Measurements from ENCODE around the gene RPS8.

DNA sequence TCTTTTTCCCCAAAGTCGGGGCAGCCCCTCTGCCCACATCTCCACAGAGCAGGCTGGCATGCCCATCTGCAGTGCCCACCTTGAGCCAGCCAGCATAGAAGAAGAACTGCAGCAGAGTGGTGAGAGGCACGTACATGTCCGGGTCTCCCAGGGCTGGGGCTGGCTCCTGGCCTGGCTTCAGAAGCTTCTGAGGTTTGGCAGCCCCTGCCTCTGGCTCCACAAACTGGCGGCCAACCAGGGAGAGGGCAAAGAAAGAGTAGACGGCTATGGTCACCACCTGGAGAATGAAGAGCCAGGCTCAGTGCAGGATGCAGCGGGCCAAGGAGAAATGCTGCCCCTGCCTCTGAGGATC, 9.7 kb downstream of the RPS8 start:
- TF ChIP-seq, protein P1, sequence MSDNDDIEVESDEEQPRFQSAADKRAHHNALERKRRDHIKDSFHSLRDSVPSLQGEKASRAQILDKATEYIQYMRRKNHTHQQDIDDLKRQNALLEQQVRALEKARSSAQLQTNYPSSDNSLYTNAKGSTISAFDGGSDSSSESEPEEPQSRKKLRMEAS (IDR thresholded peaks at IDR 0.05) = no peak
- TF ChIP-seq, protein P2, sequence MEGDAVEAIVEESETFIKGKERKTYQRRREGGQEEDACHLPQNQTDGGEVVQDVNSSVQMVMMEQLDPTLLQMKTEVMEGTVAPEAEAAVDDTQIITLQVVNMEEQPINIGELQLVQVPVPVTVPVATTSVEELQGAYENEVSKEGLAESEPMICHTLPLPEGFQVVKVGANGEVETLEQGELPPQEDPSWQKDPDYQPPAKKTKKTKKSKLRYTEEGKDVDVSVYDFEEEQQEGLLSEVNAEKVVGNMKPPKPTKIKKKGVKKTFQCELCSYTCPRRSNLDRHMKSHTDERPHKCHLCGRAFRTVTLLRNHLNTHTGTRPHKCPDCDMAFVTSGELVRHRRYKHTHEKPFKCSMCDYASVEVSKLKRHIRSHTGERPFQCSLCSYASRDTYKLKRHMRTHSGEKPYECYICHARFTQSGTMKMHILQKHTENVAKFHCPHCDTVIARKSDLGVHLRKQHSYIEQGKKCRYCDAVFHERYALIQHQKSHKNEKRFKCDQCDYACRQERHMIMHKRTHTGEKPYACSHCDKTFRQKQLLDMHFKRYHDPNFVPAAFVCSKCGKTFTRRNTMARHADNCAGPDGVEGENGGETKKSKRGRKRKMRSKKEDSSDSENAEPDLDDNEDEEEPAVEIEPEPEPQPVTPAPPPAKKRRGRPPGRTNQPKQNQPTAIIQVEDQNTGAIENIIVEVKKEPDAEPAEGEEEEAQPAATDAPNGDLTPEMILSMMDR (IDR thresholded peaks at IDR 0.05; ENCODE audit: low read depth, low read length, missing input control) = no peak
- TF ChIP-seq YY1 (IDR thresholded peaks at IDR 0.05) = no peak
- TF ChIP-seq GABPA (IDR thresholded peaks at IDR 0.05 in 1 of 2, conservative IDR thresholded peaks at IDR 0.05 in 1 of 2) = no peak
- TF ChIP-seq, protein P3, sequence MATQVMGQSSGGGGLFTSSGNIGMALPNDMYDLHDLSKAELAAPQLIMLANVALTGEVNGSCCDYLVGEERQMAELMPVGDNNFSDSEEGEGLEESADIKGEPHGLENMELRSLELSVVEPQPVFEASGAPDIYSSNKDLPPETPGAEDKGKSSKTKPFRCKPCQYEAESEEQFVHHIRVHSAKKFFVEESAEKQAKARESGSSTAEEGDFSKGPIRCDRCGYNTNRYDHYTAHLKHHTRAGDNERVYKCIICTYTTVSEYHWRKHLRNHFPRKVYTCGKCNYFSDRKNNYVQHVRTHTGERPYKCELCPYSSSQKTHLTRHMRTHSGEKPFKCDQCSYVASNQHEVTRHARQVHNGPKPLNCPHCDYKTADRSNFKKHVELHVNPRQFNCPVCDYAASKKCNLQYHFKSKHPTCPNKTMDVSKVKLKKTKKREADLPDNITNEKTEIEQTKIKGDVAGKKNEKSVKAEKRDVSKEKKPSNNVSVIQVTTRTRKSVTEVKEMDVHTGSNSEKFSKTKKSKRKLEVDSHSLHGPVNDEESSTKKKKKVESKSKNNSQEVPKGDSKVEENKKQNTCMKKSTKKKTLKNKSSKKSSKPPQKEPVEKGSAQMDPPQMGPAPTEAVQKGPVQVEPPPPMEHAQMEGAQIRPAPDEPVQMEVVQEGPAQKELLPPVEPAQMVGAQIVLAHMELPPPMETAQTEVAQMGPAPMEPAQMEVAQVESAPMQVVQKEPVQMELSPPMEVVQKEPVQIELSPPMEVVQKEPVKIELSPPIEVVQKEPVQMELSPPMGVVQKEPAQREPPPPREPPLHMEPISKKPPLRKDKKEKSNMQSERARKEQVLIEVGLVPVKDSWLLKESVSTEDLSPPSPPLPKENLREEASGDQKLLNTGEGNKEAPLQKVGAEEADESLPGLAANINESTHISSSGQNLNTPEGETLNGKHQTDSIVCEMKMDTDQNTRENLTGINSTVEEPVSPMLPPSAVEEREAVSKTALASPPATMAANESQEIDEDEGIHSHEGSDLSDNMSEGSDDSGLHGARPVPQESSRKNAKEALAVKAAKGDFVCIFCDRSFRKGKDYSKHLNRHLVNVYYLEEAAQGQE (IDR thresholded peaks at IDR 0.05) = no peak
- TF ChIP-seq JUND (IDR thresholded peaks at IDR 0.05) = no peak
- TF ChIP-seq HNF4G (IDR thresholded peaks at IDR 0.05) = no peak
